ENCODE data around the gene CCND2. TPM values are rescaled to one million over a fixed set of nuclear protein-coding genes. Genes with fewer than 3 reads are reported as not detected.
"Not testable (repeated sequence)": the region's sequence is repeated elsewhere in the genome, so short reads cannot be mapped to it uniquely, and the experiment has no call there.

Gene CCND2
- total RNA-seq, 1 donor from 2014 or later, result 57.5 TPM

GRCh38 chr12:4240981-4241380, 32.6 kb upstream of the CCND2 start:
- TF ChIP-seq POLR2A (IDR thresholded peaks at IDR 0.05) (no peak), CTCF (IDR thresholded peaks at IDR 0.05) (no peak), POLR2AphosphoS5 (IDR thresholded peaks at IDR 0.05; ENCODE audit: insufficient read depth in 1 of 2, low read depth in 1 of 2) (no peak)
- peaks cover 4% of the 10 kb centered on the region for H3K9me3 ChIP-seq

GRCh38 chr12:4241592-4241991, 32.0 kb upstream of the CCND2 start:
- intact Hi-C loops (cut with DNase I), result no loop called here
- TF ChIP-seq POLR2A (IDR thresholded peaks at IDR 0.05) (no peak), CTCF (IDR thresholded peaks at IDR 0.05) (no peak), POLR2AphosphoS5 (IDR thresholded peaks at IDR 0.05; ENCODE audit: insufficient read depth in 1 of 2, low read depth in 1 of 2) (no peak)
- H3K4me1 ChIP-seq, result no peaks in the 10 kb centered on the region
- no peak overlapping the region for H3K27ac ChIP-seq
- H3K4me3 ChIP-seq, result no peak overlapping the region
- H3K36me3 ChIP-seq, result no peaks in the 10 kb centered on the region
- DNase-seq (ENCODE audit: extremely low spot score in 2 of 2), result no peak
- no peaks in the 10 kb centered on the region for H3K27me3 ChIP-seq
- peaks cover 4% of the 10 kb centered on the region for H3K9me3 ChIP-seq

More at GRCh38 chr12:4240981-4241380, 32.6 kb upstream of the CCND2 start:
- Histone ChIP-seq H3K36me3 (no peaks in the 10 kb centered on the region), H3K27ac (no peak overlapping the region), H3K27me3 (no peaks in the 10 kb centered on the region), H3K4me3 (no peak overlapping the region), H3K4me1 (no peaks in the 10 kb centered on the region)
- no peak for DNase-seq (ENCODE audit: extremely low spot score in 2 of 2)
- intact Hi-C loops (cut with DNase I), result no loop called here

GRCh38 chr12:4242595-4242994, 31.0 kb upstream of the CCND2 start:
- no peak overlapping the region for H3K4me3 ChIP-seq
- no peak for TF ChIP-seq POLR2AphosphoS5 (IDR thresholded peaks at IDR 0.05; ENCODE audit: insufficient read depth in 1 of 2, low read depth in 1 of 2)
- no peak for TF ChIP-seq CTCF (IDR thresholded peaks at IDR 0.05)
- TF ChIP-seq POLR2A (IDR thresholded peaks at IDR 0.05), result no peak
- intact Hi-C loops (cut with DNase I), result no loop called here
- no peaks in the 10 kb centered on the region for H3K4me1 ChIP-seq
- DNase-seq (ENCODE audit: extremely low spot score in 2 of 2), result no peak
- H3K27ac ChIP-seq, result no peak overlapping the region
- H3K27me3 ChIP-seq, result no peaks in the 10 kb centered on the region
- H3K9me3 ChIP-seq, result peaks cover 4% of the 10 kb centered on the region
- H3K36me3 ChIP-seq, result no peaks in the 10 kb centered on the region

GRCh38 chr12:4243091-4243490, 30.5 kb upstream of the CCND2 start:
- Histone ChIP-seq H3K27me3 (no peaks in the 10 kb centered on the region), H3K27ac (no peak overlapping the region), H3K9me3 (peaks cover 4% of the 10 kb centered on the region), H3K36me3 (no peaks in the 10 kb centered on the region), H3K4me3 (no peak overlapping the region), H3K4me1 (no peaks in the 10 kb centered on the region)
- no peak for DNase-seq (ENCODE audit: extremely low spot score in 2 of 2)
- intact Hi-C loops (cut with DNase I), result no loop called here
- no peak for TF ChIP-seq POLR2A (IDR thresholded peaks at IDR 0.05)
- TF ChIP-seq CTCF (IDR thresholded peaks at IDR 0.05), result no peak
- TF ChIP-seq POLR2AphosphoS5 (IDR thresholded peaks at IDR 0.05; ENCODE audit: insufficient read depth in 1 of 2, low read depth in 1 of 2), result no peak

GRCh38 chr12:4243491-4244100, 30.0 kb upstream of the CCND2 start:
- H3K9me3 ChIP-seq; H3K4me1 ChIP-seq; H3K4me3 ChIP-seq; H3K27ac ChIP-seq; intact Hi-C loops (cut with DNase I); DNase-seq (ENCODE audit: extremely low spot score in 2 of 2); H3K27me3 ChIP-seq; H3K36me3 ChIP-seq: not testable (repeated sequence)
